ENCODE data around the gene SLX9.

SLX9 gene

DNA sequence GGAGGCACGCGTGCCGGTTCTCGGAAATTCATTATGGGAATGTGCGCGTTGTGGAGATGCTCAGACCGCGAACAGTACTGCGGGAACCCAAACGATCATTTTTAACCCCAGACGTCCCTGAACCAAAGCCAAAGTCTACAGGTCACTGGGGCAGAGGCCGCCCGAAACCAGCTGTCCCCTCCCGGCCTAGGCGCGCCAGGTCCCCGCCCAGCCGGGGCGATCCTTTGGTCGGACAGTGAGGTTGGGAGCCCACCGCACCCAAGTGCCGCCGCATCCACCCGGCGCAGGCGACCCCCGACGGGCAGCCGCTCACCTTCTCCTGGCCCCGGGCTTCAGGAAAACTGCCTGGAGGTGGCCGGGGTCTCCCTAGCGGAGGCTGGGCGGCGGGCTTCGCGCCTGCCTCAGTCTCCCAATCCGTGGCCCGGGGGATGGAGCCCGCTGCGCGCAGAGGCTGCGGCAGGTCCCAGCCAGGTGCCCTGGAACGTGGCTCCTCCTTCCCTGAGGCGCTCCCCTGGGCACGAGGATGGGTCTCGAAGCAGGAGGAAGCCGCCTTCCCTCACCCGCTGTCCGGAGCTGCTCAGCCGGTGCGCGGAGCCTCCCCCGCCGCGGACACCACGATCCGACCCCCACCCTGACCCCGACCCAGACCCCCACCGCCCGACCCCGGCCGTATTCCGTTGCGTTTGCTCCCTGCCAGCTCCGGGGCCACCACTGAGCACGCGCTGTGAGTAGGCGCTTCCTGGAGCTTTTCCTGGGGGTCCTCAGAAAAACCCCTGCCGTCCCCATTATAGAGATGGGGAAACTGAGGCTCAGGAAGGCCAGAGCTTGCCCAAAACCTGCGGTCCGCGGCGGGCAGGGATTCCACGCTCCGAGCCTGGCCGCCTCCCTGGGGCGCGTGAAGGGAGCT, 8.1 kb upstream of the SLX9 start:
- no peak for DNase-seq

DNA sequence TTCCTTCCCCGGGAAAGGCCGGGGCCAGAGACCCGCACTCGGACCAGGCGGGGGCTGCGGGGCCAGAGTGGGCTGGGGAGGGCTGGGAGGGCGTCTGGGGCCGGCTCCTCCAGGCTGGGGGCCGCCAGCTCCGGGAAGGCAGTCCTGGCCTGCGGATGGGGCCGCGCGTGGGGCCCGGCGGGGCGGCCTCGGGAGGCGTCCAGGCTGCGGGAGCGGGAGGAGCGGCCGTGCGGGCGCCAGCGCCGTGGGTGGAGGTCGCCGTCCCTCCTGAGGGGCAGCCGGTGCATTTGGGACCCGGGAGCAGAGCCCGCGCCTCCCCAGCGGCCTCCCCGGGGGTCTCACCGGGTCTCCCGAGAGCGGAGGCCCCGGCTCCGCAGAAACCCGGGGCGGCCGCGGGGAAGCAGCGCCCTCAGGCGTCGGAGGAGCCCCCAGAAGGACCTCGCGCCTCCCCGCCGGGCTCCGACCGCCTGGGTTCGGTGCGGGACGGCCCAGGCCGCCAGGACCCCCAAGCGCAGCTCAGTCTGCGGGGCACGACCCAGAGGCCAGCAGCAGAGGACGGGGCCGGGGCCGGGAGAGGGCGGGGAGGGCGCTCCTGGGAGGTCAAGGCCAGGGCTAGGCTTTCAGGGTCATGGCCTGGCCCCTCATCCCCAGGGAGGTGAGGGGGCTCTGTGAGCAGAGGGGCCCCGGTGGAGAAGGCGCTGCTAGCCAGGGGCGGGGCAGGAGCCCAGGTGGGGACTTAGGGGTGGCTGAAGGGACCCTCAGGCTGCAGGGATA, 7.2 kb upstream of the SLX9 start:
- DNase-seq = no peak

DNA sequence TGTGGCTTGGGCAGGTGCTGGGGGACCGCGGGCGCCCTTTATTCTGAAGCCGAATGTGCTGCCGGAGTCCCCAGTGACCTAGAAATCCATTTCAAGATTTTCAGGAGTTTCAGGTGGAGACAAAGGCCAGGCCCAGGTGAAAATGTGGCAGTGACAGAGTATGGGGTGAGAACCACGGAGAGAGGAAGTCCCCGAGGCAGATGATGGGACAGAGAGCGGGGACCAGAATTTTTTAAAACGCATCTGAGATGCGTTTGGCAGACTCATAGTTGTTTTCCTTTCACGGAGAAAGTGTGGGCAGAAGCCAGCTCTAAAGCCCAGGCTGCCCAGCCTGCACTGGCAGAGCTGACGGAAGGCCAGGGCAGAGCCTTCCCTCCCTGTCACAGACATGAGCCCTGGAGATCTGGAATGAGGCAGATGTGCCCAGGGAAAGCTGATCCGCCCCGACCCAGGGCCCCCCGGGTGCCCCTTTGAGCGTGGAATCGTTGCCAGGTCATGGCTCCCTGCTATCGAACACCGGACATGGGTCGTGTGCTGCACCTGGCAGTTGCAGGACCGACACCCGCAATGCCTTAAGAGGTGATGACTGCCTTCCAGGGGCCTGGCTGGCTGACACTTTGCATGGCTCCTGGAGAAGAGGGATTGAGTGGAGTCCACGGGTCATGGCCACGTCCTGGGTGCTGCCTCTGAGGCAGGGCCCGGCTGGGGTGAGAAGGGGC, 6.5 kb upstream of the SLX9 start:
- DNase-seq = no peak

DNA sequence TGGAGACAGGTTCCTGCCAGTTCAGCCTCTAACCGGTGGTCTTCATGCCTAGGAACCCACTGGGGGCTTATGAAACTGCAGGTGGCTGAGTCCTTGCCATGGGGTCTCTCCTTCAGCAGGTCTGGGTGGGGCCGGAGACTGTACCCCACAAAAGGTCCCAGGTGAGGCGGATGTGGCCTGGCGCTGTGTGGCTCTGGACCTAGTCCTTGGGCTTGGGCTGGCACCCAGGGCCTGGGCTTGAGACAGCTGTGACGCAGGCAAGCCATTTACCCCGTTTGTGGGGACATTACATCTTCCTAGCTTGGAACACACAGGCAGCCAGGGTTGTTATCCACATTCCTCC, 5.9 kb upstream of the SLX9 start:
- no peak for DNase-seq

DNA sequence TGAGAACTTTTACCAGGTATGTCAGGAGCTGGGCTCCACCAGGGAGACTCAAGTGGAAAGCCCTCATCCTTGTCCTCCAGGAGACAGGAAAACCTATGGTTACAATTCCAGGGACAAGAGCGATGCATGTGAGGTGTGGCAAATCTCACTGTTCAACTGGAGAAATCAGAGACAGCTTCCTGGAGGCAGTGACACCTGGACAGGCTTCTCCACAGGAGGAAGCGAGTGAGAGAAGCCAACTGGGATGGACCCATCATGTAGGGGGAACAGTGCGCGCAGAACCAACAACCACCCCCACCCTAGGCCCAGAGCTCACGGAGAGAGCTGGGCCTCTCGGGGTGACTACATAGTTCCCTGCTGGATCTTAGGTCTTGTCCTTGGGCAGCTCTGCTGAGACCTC, 5.6 kb upstream of the SLX9 start:
- no peak for DNase-seq

DNA sequence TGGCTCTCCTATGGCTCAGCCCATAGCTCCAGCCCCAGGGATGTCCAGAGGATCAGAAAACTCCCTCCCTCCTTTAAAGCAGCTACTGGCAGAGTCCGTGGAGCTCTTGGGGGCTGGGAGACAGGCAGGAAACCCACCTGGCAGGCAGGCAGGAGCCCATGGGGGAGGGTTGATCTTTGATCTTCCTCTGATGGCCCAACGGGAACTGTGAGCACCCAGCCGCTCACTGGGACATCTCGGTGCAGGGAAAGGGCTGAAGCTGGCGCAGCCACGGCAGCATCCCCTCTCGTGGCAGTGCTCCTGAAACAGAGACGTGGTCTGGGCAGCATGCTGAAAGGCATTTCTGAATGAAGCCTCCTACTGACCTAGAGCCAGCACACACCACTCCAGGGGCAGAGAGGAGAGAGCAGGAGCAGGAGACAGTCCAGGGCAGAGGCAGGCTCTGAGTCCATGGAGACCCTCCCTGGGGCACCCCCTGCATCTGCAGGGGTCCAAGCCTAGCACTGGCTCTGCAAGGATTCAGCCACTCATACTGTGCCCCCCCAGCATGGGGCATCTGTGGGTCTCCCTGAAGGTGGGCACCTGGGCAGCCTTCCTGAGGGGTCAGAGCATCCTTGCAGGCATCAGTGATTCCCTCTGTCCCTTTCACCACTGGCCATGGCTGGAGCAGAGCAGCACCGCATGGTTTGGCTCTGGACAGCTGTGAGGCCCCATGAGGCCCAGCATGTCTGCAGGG, 4.9 kb upstream of the SLX9 start:
- DNase-seq = no peak

DNA sequence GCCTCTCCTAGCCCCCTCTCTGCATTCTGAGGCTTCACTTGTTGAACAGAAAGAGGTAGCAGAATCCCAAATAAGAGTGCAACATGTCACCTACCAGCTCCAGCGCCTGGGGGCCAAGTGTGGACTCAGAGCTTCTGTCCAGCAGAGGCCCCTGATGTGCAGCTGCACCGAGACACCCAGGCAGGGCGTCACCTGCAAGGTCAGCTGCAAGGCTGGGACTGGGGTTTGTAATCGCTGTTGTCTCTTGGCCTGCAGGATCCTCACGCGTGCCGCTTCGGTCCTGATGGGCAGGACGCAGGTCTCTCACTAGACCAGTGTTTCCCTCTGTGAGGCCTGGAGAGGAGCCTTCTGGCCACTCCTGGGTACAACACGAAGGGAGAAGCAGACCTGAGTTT, 4.3 kb upstream of the SLX9 start:
- no peak for DNase-seq

DNA sequence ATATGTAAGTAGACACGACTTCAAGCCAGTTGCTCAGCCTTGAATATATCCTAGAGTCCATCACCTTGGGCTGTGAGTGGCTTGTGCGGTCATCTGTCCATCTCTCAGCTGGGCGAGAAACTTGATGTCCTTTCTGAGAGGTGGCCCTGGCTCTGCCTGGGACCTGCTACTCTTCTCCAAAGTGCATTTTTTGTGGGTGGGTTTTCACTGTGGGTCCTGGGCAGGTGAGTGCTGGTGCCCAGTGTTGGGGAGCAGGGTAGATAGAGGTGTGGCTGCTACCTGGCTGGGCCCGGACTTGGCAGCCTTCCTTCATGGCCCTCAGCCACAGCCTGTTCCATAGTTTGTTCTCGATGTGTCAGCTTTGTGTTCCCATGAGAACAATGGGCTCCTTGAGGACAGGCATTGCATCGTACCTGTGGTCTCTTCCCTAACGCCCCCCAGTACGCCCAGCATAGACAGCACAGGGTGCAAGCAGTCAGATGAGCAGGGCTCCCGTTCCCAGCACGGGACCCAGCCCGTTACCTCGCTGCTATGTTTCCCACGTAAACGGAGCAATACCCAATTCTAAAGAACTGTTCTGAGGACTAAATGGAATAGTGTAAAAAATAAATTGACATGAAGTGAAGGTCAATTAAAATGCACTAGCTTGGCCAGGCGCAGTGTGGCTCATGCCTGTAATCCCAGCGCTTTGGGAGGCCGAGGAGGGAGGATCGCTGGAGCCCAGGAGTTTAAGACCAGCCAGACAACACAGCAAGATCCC, 877 bp upstream of the SLX9 start:
- no peak for DNase-seq

DNA sequence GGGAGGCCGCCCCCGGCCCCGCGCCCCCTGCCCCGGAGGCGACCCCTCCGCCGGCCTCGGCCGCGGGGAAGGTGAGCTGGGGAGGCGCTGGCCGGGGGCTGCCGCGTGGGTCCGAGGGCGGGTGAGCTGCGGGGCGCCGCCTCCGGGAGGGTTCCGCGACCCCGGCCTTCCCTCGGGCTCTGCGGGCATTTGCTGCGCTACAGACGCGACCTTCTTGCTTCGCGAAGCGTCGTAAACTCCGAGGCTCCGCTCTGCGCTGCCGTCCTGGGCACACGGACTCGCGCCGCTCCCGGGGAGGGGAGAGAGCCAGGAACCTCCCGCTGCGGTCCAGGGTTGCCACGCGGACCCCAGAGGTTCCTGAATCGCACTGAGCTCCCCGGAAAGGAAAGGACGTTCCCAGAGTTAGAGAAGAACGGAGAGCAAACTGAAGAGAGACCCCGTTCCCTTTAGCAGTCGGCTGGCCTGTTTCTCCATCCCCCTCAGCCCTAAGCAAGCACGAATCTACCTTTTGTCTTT, 345 bp downstream of the SLX9 start:
- DNase-seq = no peak

DNA sequence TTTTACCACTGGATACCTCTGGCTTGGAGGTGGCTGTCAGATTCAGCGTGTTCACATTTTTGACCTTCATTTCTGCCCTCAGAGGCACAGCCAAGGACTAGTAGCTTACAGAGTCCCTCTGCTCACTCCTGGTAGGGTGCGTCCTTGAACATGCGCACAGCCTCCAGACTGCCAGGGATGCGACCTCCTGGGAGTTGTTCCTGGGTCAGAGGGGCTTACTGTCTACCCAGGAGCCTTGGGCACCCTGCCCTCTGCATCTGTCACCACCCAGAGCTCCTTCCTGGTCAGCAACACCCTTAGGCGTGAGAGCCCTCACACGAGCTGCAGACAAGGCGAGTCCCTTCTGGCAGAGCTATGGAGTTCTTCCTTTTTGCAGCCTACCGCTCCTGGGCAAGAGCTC, 1.7 kb downstream of the SLX9 start:
- no peak for DNase-seq

DNA sequence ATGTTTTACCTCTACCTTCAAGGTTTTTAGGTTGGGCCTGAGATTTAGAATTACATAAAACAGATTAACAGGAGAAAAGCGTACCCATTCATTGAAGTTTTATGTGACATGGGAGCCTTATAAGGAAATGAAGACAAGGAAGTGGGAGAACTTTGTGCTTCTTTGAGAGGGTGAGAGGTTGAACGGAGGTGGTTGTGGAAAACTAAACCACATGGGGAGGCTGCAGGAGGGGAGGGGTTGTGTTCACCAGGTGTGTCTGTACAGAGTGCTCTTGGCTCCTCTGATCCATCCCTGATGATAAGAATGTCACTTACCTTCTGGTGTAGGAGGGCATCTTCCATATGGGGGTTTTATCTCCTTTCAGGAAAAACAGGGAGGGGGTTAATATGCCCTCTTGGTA, 2.7 kb downstream of the SLX9 start:
- no peak for DNase-seq

DNA sequence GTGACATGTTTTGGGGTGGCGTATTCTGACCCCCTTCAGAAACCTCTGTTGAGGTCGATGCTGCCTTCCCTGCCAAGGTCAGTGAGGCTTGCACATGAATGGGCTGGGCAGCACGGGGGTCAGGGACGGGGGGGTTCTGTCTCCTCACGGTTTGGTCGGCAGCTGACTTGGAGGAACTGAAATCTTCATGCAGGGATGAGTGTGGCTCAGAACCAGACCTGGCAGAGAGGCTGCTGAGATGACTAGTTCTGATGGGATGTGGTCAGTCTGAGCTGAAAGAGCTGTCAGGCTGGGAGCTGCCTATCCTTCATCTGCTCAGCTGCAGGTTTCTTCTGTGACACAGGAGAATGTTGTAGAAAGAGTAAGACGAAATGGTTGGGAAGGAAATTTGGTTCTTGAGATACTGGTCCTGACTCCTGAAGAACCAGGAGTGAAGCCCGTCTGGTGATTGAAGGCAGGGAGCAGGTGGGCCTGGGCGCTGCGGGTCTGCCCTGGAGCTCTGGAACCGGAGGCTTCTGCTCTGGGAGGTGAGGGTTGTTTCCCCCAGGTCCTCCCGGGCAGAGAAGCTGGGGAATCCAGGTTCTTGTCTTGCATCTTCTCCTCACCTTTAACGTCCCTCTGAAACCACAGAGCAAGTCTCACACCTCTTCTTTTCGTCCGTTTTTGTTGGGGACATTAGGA, 3.3 kb downstream of the SLX9 start:
- no peak for DNase-seq

DNA sequence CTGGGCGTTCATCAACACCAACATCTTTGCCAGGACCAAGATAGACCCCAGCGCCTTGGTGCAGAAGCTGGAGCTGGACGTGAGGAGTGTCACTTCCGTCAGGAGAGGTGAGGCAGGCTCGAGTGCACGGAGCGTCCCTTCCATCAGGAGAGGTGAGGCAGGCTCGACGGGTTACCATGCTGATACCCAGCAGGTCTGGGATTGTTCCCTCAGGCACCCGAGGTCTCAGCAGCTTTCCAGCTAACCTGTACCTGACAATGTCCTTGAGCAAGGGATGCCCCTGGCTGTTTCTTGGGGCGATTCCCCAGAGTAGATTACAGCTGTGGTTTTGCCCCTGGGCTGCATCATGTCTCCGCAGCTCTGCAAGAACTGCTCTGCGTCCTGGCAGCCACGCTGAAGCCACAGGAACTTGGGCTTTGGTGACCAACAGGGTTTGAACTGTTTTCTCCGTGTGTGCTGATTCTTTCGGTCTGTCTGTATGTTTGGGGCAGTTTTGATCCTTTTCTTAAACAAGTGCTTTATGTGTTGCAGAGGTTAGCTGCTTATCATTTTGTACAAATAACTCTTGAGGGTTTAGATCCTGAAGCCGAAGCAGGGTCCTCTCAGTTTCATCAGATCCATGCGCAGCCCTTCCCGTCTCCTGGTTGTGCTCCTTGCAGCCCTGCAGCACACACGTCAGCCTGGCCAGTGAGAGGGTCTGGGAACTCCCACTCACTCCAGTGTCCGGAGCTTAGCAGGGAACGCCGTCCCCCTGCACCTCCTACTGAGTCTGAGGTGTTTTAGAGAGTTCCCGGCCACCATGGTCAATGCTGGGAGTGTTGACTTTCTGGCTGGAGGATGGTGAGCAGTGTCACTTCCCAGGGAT, 4.1 kb downstream of the SLX9 start:
- no peak for DNase-seq

DNA sequence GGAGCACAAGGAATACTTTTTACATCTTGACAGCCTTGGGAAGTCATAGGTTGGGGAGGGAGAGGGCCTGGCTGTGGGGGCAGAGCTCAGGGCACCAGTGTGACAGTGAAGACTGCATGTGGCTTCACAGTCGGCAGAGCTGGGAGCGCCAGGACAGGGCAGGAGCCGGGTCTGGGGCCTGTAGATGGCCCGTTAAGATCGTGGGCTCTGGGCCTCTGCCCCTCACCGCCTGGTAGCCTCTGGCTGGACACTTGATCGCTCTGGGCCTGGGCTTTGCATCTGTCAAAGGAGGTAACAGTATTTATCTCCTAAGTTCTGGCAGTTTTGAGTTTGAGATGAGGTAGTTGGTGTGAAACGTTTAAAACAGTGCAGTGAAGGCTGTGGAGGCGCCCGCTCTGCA, 4.8 kb downstream of the SLX9 start:
- DNase-seq = no peak

DNA sequence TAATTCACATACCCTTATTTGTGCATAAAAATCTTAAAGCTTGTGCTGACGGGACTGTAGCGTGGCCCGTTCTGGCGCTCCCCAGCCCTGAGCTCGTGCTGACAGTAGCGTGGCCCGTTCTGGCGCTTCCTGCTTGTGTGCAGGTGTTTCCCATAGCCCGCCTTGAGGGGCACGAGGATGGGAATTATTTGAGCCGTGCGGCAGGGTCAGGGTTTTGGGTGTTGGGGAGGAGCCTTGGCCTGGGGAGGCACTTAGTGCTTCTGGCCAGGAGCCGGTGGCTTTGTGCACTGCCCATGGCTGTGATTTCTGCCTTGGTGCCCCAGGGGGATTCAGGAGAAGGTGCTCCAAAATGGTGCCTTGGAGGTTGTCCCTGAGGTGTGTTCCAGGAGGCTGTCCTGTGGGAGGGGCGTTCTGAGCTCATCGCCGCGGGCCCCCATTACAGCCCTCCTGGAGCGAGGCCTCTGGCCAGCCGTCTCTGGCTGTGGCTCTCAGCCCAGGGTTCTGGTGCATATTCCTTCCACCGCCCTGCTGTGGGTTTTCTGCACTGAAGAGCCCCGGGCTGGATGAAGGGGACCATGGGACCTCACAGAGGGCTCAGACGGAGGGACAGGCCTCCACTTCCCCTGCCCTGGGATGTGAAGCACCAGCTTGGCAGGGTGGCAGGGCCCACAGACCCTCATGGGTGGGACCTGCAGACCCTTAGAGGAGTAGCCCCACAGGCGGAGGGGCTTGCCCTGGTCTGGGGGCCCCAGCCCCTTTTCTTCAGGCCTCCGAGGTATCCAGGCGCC, 6.6 kb downstream of the SLX9 start:
- DNase-seq = no peak

DNA sequence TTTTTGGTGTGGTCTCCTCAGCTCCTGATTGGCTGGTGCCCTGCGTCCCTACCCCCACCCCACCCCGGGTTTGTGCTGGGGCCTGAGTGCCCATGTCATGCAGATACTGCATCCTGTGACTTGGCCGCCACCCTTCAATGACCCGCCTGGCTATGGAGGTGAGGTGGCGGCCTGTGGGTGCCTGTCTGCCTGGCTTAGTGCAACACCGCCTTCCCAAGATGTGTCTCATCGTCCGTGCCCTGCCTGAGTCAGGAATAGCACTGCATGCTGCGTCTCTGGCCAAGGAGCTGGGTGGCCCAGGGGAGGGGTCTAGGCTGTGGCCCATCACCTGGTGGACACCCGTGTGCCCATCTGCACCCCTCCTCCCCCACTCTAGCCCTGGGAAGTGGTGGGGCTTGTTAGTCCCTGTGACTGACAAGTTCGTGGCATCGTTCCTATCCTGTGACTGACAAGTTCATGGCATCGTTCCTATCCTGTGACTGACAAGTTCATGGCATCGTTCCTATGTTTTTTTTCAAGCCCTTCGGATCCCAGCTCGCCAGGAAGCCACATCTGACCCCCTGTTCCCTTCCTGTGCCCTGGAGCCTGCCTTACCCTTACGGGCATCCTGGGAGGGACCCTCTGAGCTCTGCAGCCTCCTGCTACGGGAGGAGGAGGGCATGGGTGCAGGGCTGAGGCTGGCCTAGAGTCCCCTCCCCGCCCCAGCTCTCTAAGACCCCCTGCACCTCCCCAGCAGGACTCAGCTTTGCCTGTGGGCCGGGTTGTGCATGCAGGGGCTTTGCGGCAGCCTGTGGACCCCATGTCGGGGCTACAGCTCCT, 7.5 kb downstream of the SLX9 start:
- no peak for DNase-seq

DNA sequence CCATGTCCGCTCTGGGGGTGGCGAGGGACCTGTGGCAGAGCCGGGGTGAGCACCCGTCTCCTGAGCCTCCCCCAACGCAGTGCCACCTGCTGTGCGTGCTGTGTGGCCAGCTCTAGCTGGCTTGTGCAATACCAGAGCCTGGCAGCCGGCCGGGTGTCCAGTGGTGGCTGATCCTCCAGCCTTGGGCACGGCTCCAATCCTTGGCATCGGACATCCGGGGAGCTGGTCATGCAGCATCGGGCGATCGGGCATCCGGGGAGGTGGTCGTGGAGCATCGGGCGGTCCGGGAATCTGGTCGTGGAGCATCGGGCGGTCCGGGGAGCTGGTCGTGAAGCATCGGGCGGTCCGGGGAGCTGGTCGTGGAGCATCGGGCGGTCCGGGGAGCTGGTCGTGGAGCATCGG, 8.1 kb downstream of the SLX9 start:
- DNase-seq = no peak

DNA sequence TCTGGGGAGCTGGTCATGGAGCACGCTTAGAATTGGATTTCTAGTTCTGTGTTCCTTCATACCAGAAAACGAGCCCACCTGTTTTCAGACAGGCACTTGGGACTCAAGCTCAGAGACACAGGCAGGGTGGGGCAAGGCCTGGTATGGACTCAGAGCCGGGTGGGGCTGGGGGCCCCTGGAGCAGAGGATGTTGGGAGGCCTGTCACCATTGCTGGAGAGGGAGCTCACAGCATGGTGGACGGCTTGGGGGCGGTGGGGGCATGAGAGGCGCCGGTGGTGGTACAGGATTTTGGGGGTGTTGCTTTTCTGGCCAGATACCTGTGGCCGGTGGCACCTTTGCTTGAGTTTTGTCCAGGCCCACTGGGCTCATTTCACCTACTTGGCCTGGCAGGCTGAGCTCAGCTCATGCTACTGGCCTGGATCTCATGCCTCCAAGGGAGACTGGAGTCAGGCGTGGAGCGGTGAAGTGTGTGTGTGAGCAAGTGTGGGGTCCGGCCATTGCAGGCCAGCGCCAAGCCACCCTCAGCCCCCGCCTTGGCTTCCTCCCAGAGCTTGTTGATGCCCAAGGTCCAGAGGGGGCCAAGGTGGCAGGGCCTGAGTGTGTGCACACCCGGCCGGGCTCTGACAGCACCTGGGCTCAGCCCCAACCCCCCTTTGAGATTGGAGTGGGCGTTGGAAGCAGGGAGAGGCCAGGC, 8.7 kb downstream of the SLX9 start:
- no peak for DNase-seq

All from SIG-M5 (cell line).